H9 (cell line): ENCODE measurements around the gene KLHL3. TPM values are rescaled to one million over a fixed set of nuclear protein-coding genes. Genes with fewer than 3 reads are reported as not detected.

Experiments
- DNase-seq: peaks from one replicate; pipeline ENCODE4 v3.0.0-alpha.2; 2017
- H2AFZ ChIP-seq: one replicate; pipeline ENCODE4 v1.6.1; 2013; ENCODE audit warnings: mild to moderate bottlenecking, low read length, control low read depth, moderate library complexity
- H2AK5ac ChIP-seq: 2 replicates; pipeline ENCODE4 v1.6.1; 2013; ENCODE audit warnings: low read length, control low read depth, mixed read lengths; ENCODE audit not compliant: insufficient read length
- H2BK120ac ChIP-seq: one replicate; pipeline ENCODE4 v1.6.1; 2013; ENCODE audit warnings: low read depth, mild to moderate bottlenecking, low read length, control low read depth, inconsistent platforms; ENCODE audit not compliant: poor library complexity, severe bottlenecking
- H2BK12ac ChIP-seq: 2 replicates; pipeline ENCODE4 v1.6.1; 2013; ENCODE audit warnings: low read length, control low read depth, mixed read lengths, low read depth; ENCODE audit not compliant: insufficient read length
- H2BK15ac ChIP-seq: 2 replicates; pipeline ENCODE4 v1.6.1; 2013; ENCODE audit warnings: low read depth, low read length, control low read depth
- H2BK20ac ChIP-seq: one replicate; pipeline ENCODE4 v1.6.1; 2013; ENCODE audit warnings: low read depth, mild to moderate bottlenecking, low read length, control low read depth, inconsistent platforms; ENCODE audit not compliant: poor library complexity, severe bottlenecking
- H2BK5ac ChIP-seq: 2 replicates; pipeline ENCODE4 v1.6.1; 2013; ENCODE audit warnings: low read length, control low read depth, mixed read lengths; ENCODE audit not compliant: insufficient read length
- H3K14ac ChIP-seq: 2 replicates; pipeline ENCODE4 v1.6.1; 2013; ENCODE audit warnings: low read length, control low read depth; ENCODE audit not compliant: insufficient read depth
- H3K18ac ChIP-seq: 2 replicates; pipeline ENCODE4 v1.6.1; 2013; ENCODE audit warnings: low read depth, mild to moderate bottlenecking, mixed read lengths, low read length, control low read depth; ENCODE audit not compliant: insufficient read length
- H3K23ac ChIP-seq: 2 replicates; pipeline ENCODE4 v1.6.1; 2013; ENCODE audit warnings: low read length, control low read depth, mixed read lengths, low read depth; ENCODE audit not compliant: insufficient read length
- H3K23me2 ChIP-seq: 2 replicates; pipeline ENCODE4 v1.6.1; 2013; ENCODE audit warnings: low read depth, mild to moderate bottlenecking, mixed read lengths, low read length, control low read depth; ENCODE audit not compliant: insufficient read length, poor library complexity, severe bottlenecking
- H3K27ac ChIP-seq: 2 replicates; pipeline ENCODE4 v1.5.1; 2013; ENCODE audit warnings: low read length, control low read depth, mixed read lengths, low read depth; ENCODE audit not compliant: insufficient read length
- H3K27me3 ChIP-seq: 2 replicates; pipeline ENCODE4 v1.6.1; 2013; ENCODE audit warnings: low read length, control low read depth, inconsistent platforms; ENCODE audit not compliant: insufficient read depth
- H3K4ac ChIP-seq: 2 replicates; pipeline ENCODE4 v1.6.1; 2013; ENCODE audit warnings: low read depth, mild to moderate bottlenecking, control low read depth, inconsistent platforms, low read length, moderate library complexity
- H3K4me1 ChIP-seq: 2 replicates; pipeline ENCODE4 v1.6.1; 2013; ENCODE audit warnings: low read length, control low read depth, inconsistent platforms; ENCODE audit not compliant: insufficient read depth
- H3K4me2 ChIP-seq: 2 replicates; pipeline ENCODE4 v1.6.1; 2013; ENCODE audit warnings: low read length, control low read depth, mixed read lengths; ENCODE audit not compliant: insufficient read length, insufficient read depth
- H3K56ac ChIP-seq: 2 replicates; pipeline ENCODE4 v1.6.1; 2013; ENCODE audit warnings: low read depth, mild to moderate bottlenecking, mixed read lengths, low read length, control low read depth; ENCODE audit not compliant: insufficient read length
- H3K79me1 ChIP-seq: 2 replicates; pipeline ENCODE4 v1.6.1; 2013; ENCODE audit warnings: low read depth, mild to moderate bottlenecking, moderate library complexity, low read length, control low read depth, inconsistent platforms; ENCODE audit not compliant: insufficient read depth, poor library complexity, severe bottlenecking
- H3K79me2 ChIP-seq: 2 replicates; pipeline ENCODE4 v1.6.1; 2013; ENCODE audit warnings: low read length, control low read depth, inconsistent platforms; ENCODE audit not compliant: insufficient read depth
- H3K9ac ChIP-seq: 2 replicates; pipeline ENCODE4 v1.6.1; 2013; ENCODE audit warnings: low read length, control low read depth, mixed read lengths; ENCODE audit not compliant: insufficient read length; ENCODE audit errors: extremely low read depth
- H3K9me3 ChIP-seq: one replicate; pipeline ENCODE4 v1.6.1; 2013; ENCODE audit warnings: low read depth, low read length, inconsistent platforms; ENCODE audit not compliant: control insufficient read depth
- H3T11ph ChIP-seq: one replicate; pipeline ENCODE4 v1.6.1; 2013; ENCODE audit warnings: mild to moderate bottlenecking, low read length, control low read depth, inconsistent platforms
- H4K20me1 ChIP-seq: one replicate; pipeline ENCODE4 v1.6.1; 2013; ENCODE audit not compliant: control insufficient read depth, insufficient read length, insufficient read depth
- H4K5ac ChIP-seq: 2 replicates; pipeline ENCODE4 v1.6.1; 2013; ENCODE audit warnings: low read depth, mild to moderate bottlenecking, mixed read lengths, low read length, control low read depth; ENCODE audit not compliant: insufficient read length
- H4K8ac ChIP-seq: replicated peaks from 2 replicates; pipeline ENCODE4 v1.6.1; 2013; ENCODE audit warnings: low read length, control low read depth, mixed read lengths, low read depth; ENCODE audit not compliant: insufficient read length
- H4K91ac ChIP-seq: 2 replicates; pipeline ENCODE4 v1.6.1; 2013; ENCODE audit warnings: low read depth, mild to moderate bottlenecking, moderate library complexity, mixed read lengths, low read length, control low read depth; ENCODE audit not compliant: insufficient read length
- H3K27ac Mint-ChIP-seq, 3 experiments: 2 replicates in 2 of 3; 3 replicates in 1 of 3; pipeline ENCODE4 v1.8.0; 2020 to 2021; ENCODE audit warnings: mixed read lengths in 3 of 3, mild to moderate bottlenecking in 1 of 3, moderate library complexity in 1 of 3
- H3K27me3 Mint-ChIP-seq: 2 replicates; pipeline ENCODE4 v1.8.0; 2021; ENCODE audit warnings: low read depth, mild to moderate bottlenecking, moderate library complexity, mixed read lengths
- H3K36me3 Mint-ChIP-seq, 3 experiments: 2 replicates in 2 of 3; 3 replicates in 1 of 3; pipeline ENCODE4 v1.8.0; 2020 to 2021; ENCODE audit warnings: low read depth in 3 of 3, mixed read lengths in 3 of 3; ENCODE audit not compliant: insufficient read depth in 1 of 3
- H3K4me1 Mint-ChIP-seq, 2 experiments: 2 replicates each; pipeline ENCODE4 v1.8.0; 2020; ENCODE audit warnings: mixed read lengths in 2 of 2
- H3K4me3 Mint-ChIP-seq, 2 experiments: 2 replicates in 1 of 2; 3 replicates in 1 of 2; pipeline ENCODE4 v1.8.0; 2020 to 2021; ENCODE audit warnings: mild to moderate bottlenecking in 2 of 2, mixed read lengths in 2 of 2, moderate library complexity in 1 of 2
- H3K9me3 Mint-ChIP-seq, 2 experiments: 2 replicates in 1 of 2; 3 replicates in 1 of 2; pipeline ENCODE4 v1.8.0; 2020; ENCODE audit warnings: mild to moderate bottlenecking in 2 of 2, mixed read lengths in 2 of 2, moderate library complexity in 1 of 2
- CTCF ChIP-seq: fragments of 200-600 bp; sonication (generic); conservative IDR thresholded peaks from 3 replicates; pipeline ENCODE4 v1.8.0; 2021; ENCODE audit warnings: antibody characterized with exemption, mild to moderate bottlenecking
- total RNA-seq: library from RNA; stranded (reverse); gene quantifications from 2 replicates; pipeline ENCODE4 v1.2.1, GENCODE V29; 2021

KLHL3 gene
- total RNA-seq, 1 experiment from 2014 or later: 12.8 TPM

- H4K5ac ChIP-seq: no peak overlapping the region
- H3K14ac ChIP-seq: no peak overlapping the region
- DNase-seq: no peak
- no peak overlapping the region for H3K27ac ChIP-seq
- no peak overlapping the region for H3K23ac ChIP-seq
- no peak overlapping the region for H3K18ac ChIP-seq
- no peaks in the 10 kb centered on the region for H3K9me3 Mint-ChIP-seq
- H2AFZ ChIP-seq: no peak overlapping the region
- H2BK5ac ChIP-seq: no peak overlapping the region
- no peak overlapping the region for H2BK20ac ChIP-seq
- H3K56ac ChIP-seq: no peak overlapping the region
- no peak overlapping the region for H2AK5ac ChIP-seq
- H3K9ac ChIP-seq: no peak overlapping the region
- H4K8ac ChIP-seq: no peak overlapping the region
- H3K9me3 ChIP-seq: no peaks in the 10 kb centered on the region
- H2BK12ac ChIP-seq: no peak overlapping the region
- H3K4ac ChIP-seq: no peak overlapping the region
- H3K79me1 ChIP-seq: no peaks in the 10 kb centered on the region
- peaks cover 5 to 25% (median 13%) of the 10 kb centered on the region in 3 experiments; a peak in 5 of 7 replicates for H3K36me3 Mint-ChIP-seq
- no peaks in the 10 kb centered on the region for H3K27me3 Mint-ChIP-seq
- no peaks in the 10 kb centered on the region for H3K4me1 ChIP-seq
- no peak for TF ChIP-seq CTCF
- H3K4me3 Mint-ChIP-seq: no peak overlapping the region
- no peak overlapping the region for H3K27ac Mint-ChIP-seq
- H3K4me1 Mint-ChIP-seq: no peaks in the 10 kb centered on the region
- no peak overlapping the region for H2BK120ac ChIP-seq
- H2BK15ac ChIP-seq: no peak overlapping the region
- no peak overlapping the region for H3T11ph ChIP-seq
- no peaks in the 10 kb centered on the region for H3K27me3 ChIP-seq
- no peak overlapping the region for H3K4me2 ChIP-seq
- no peaks in the 10 kb centered on the region for H3K23me2 ChIP-seq
- H3K79me2 ChIP-seq: no peaks in the 10 kb centered on the region
- no peaks in the 10 kb centered on the region for H4K20me1 ChIP-seq
- no peak overlapping the region for H4K91ac ChIP-seq
These were observed 30.8 kb downstream of the KLHL3 start for GRCh38 chr5:137705106-137705505.
